AML-193 (cell line): Measurements from ENCODE around the gene ETS1.

ENCODE experiments used
- DNase-seq, 2 experiments: peaks; one replicate each; lab custom pipeline; 2025; lab: John Stamatoyannopoulos, UW

ETS1 gene

GRCh38 chr11:128593281-128593680 is 5.9 kb upstream of the ETS1 start:
- no peak for DNase-seq

- DNase-seq, result no peak
Observed at GRCh38 chr11:128592454-128592853, 5.1 kb upstream of the ETS1 start.

- no peak for DNase-seq
Observed at GRCh38 chr11:128590587-128590986, 3.2 kb upstream of the ETS1 start.

GRCh38 chr11:128589998-128590397 is 2.6 kb upstream of the ETS1 start:
- DNase-seq, result no peak

GRCh38 chr11:128588093-128588492 is 735 bp upstream of the ETS1 start:
- no peak for DNase-seq

- DNase-seq, result no peak
Observed at GRCh38 chr11:128586689-128587088, 669 bp downstream of the ETS1 start.

- no peak for DNase-seq
Observed at GRCh38 chr11:128585498-128586238, 1.7 kb downstream of the ETS1 start.

- DNase-seq, result no peak
Observed at GRCh38 chr11:128584253-128584652, 3.1 kb downstream of the ETS1 start.

- peak; percentile 70 to 86 for DNase-seq
Observed at GRCh38 chr11:128582496-128583366, 4.6 kb downstream of the ETS1 start.

- DNase-seq, result no peak
Observed at GRCh38 chr11:128581561-128582272, 5.6 kb downstream of the ETS1 start.

- no peak for DNase-seq
Observed at GRCh38 chr11:128580612-128581011, 6.7 kb downstream of the ETS1 start.

GRCh38 chr11:128579798-128580504 is 7.4 kb downstream of the ETS1 start:
- DNase-seq, result peak in 1 of 2 experiments; percentile 26

GRCh38 chr11:128576555-128576954 is 10.8 kb downstream of the ETS1 start:
- DNase-seq, result no peak

GRCh38 chr11:128575961-128576350 is 11.4 kb downstream of the ETS1 start:
- peak in 1 of 2 experiments; percentile 35 for DNase-seq

GRCh38 chr11:128575174-128575960 is 12.0 kb downstream of the ETS1 start:
- peak; percentile 61 to 63 for DNase-seq

- DNase-seq, result no peak
Observed at GRCh38 chr11:128574576-128575011, 12.8 kb downstream of the ETS1 start.

- DNase-seq, result no peak
Observed at GRCh38 chr11:128573638-128574037, 13.7 kb downstream of the ETS1 start.

- DNase-seq, result no peak
Observed at GRCh38 chr11:128572965-128573364, 14.4 kb downstream of the ETS1 start.

GRCh38 chr11:128570632-128571031 is 16.7 kb downstream of the ETS1 start:
- DNase-seq, result no peak

- no peak for DNase-seq
Observed at GRCh38 chr11:128569291-128569690, 18.1 kb downstream of the ETS1 start.

GRCh38 chr11:128568166-128568778 is 19.1 kb downstream of the ETS1 start:
- no peak for DNase-seq
